H9 (cell line): ENCODE data around the gene NAPA. TPM values are rescaled to one million over a fixed set of nuclear protein-coding genes. Genes with fewer than 3 reads are reported as not detected.

Experiments used
- DNase-seq: peaks from one replicate; pipeline ENCODE4 v3.0.0-alpha.2; 2017
- H2AFZ ChIP-seq: one replicate; pipeline ENCODE4 v1.6.1; 2013; ENCODE audit warnings: mild to moderate bottlenecking, low read length, control low read depth, moderate library complexity
- H2AK5ac ChIP-seq: 2 replicates; pipeline ENCODE4 v1.6.1; 2013; ENCODE audit warnings: low read length, control low read depth, mixed read lengths; ENCODE audit not compliant: insufficient read length
- H2BK120ac ChIP-seq: one replicate; pipeline ENCODE4 v1.6.1; 2013; ENCODE audit warnings: low read depth, mild to moderate bottlenecking, low read length, control low read depth, inconsistent platforms; ENCODE audit not compliant: poor library complexity, severe bottlenecking
- H2BK12ac ChIP-seq: 2 replicates; pipeline ENCODE4 v1.6.1; 2013; ENCODE audit warnings: low read length, control low read depth, mixed read lengths, low read depth; ENCODE audit not compliant: insufficient read length
- H2BK15ac ChIP-seq: 2 replicates; pipeline ENCODE4 v1.6.1; 2013; ENCODE audit warnings: low read depth, low read length, control low read depth
- H2BK20ac ChIP-seq: one replicate; pipeline ENCODE4 v1.6.1; 2013; ENCODE audit warnings: low read depth, mild to moderate bottlenecking, low read length, control low read depth, inconsistent platforms; ENCODE audit not compliant: poor library complexity, severe bottlenecking
- H2BK5ac ChIP-seq: 2 replicates; pipeline ENCODE4 v1.6.1; 2013; ENCODE audit warnings: low read length, control low read depth, mixed read lengths; ENCODE audit not compliant: insufficient read length
- H3K14ac ChIP-seq: 2 replicates; pipeline ENCODE4 v1.6.1; 2013; ENCODE audit warnings: low read length, control low read depth; ENCODE audit not compliant: insufficient read depth
- H3K18ac ChIP-seq: 2 replicates; pipeline ENCODE4 v1.6.1; 2013; ENCODE audit warnings: low read depth, mild to moderate bottlenecking, mixed read lengths, low read length, control low read depth; ENCODE audit not compliant: insufficient read length
- H3K23ac ChIP-seq: 2 replicates; pipeline ENCODE4 v1.6.1; 2013; ENCODE audit warnings: low read length, control low read depth, mixed read lengths, low read depth; ENCODE audit not compliant: insufficient read length
- H3K23me2 ChIP-seq: 2 replicates; pipeline ENCODE4 v1.6.1; 2013; ENCODE audit warnings: low read depth, mild to moderate bottlenecking, mixed read lengths, low read length, control low read depth; ENCODE audit not compliant: insufficient read length, poor library complexity, severe bottlenecking
- H3K27ac ChIP-seq: 2 replicates; pipeline ENCODE4 v1.5.1; 2013; ENCODE audit warnings: low read length, control low read depth, mixed read lengths, low read depth; ENCODE audit not compliant: insufficient read length
- H3K27me3 ChIP-seq: 2 replicates; pipeline ENCODE4 v1.6.1; 2013; ENCODE audit warnings: low read length, control low read depth, inconsistent platforms; ENCODE audit not compliant: insufficient read depth
- H3K4ac ChIP-seq: 2 replicates; pipeline ENCODE4 v1.6.1; 2013; ENCODE audit warnings: low read depth, mild to moderate bottlenecking, control low read depth, inconsistent platforms, low read length, moderate library complexity
- H3K4me1 ChIP-seq: 2 replicates; pipeline ENCODE4 v1.6.1; 2013; ENCODE audit warnings: low read length, control low read depth, inconsistent platforms; ENCODE audit not compliant: insufficient read depth
- H3K4me2 ChIP-seq: 2 replicates; pipeline ENCODE4 v1.6.1; 2013; ENCODE audit warnings: low read length, control low read depth, mixed read lengths; ENCODE audit not compliant: insufficient read length, insufficient read depth
- H3K56ac ChIP-seq: 2 replicates; pipeline ENCODE4 v1.6.1; 2013; ENCODE audit warnings: low read depth, mild to moderate bottlenecking, mixed read lengths, low read length, control low read depth; ENCODE audit not compliant: insufficient read length
- H3K79me1 ChIP-seq: 2 replicates; pipeline ENCODE4 v1.6.1; 2013; ENCODE audit warnings: low read depth, mild to moderate bottlenecking, moderate library complexity, low read length, control low read depth, inconsistent platforms; ENCODE audit not compliant: insufficient read depth, poor library complexity, severe bottlenecking
- H3K79me2 ChIP-seq: 2 replicates; pipeline ENCODE4 v1.6.1; 2013; ENCODE audit warnings: low read length, control low read depth, inconsistent platforms; ENCODE audit not compliant: insufficient read depth
- H3K9ac ChIP-seq: 2 replicates; pipeline ENCODE4 v1.6.1; 2013; ENCODE audit warnings: low read length, control low read depth, mixed read lengths; ENCODE audit not compliant: insufficient read length; ENCODE audit errors: extremely low read depth
- H3K9me3 ChIP-seq: one replicate; pipeline ENCODE4 v1.6.1; 2013; ENCODE audit warnings: low read depth, low read length, inconsistent platforms; ENCODE audit not compliant: control insufficient read depth
- H3T11ph ChIP-seq: one replicate; pipeline ENCODE4 v1.6.1; 2013; ENCODE audit warnings: mild to moderate bottlenecking, low read length, control low read depth, inconsistent platforms
- H4K20me1 ChIP-seq: one replicate; pipeline ENCODE4 v1.6.1; 2013; ENCODE audit not compliant: control insufficient read depth, insufficient read length, insufficient read depth
- H4K5ac ChIP-seq: 2 replicates; pipeline ENCODE4 v1.6.1; 2013; ENCODE audit warnings: low read depth, mild to moderate bottlenecking, mixed read lengths, low read length, control low read depth; ENCODE audit not compliant: insufficient read length
- H4K8ac ChIP-seq: replicated peaks from 2 replicates; pipeline ENCODE4 v1.6.1; 2013; ENCODE audit warnings: low read length, control low read depth, mixed read lengths, low read depth; ENCODE audit not compliant: insufficient read length
- H4K91ac ChIP-seq: 2 replicates; pipeline ENCODE4 v1.6.1; 2013; ENCODE audit warnings: low read depth, mild to moderate bottlenecking, moderate library complexity, mixed read lengths, low read length, control low read depth; ENCODE audit not compliant: insufficient read length
- H3K27ac Mint-ChIP-seq, 3 experiments: 2 replicates in 2 of 3; 3 replicates in 1 of 3; pipeline ENCODE4 v1.8.0; 2020 to 2021; ENCODE audit warnings: mixed read lengths in 3 of 3, mild to moderate bottlenecking in 1 of 3, moderate library complexity in 1 of 3
- H3K27me3 Mint-ChIP-seq: 2 replicates; pipeline ENCODE4 v1.8.0; 2021; ENCODE audit warnings: low read depth, mild to moderate bottlenecking, moderate library complexity, mixed read lengths
- H3K36me3 Mint-ChIP-seq, 3 experiments: 2 replicates in 2 of 3; 3 replicates in 1 of 3; pipeline ENCODE4 v1.8.0; 2020 to 2021; ENCODE audit warnings: low read depth in 3 of 3, mixed read lengths in 3 of 3; ENCODE audit not compliant: insufficient read depth in 1 of 3
- H3K4me1 Mint-ChIP-seq, 2 experiments: 2 replicates each; pipeline ENCODE4 v1.8.0; 2020; ENCODE audit warnings: mixed read lengths in 2 of 2
- H3K4me3 Mint-ChIP-seq, 2 experiments: 2 replicates in 1 of 2; 3 replicates in 1 of 2; pipeline ENCODE4 v1.8.0; 2020 to 2021; ENCODE audit warnings: mild to moderate bottlenecking in 2 of 2, mixed read lengths in 2 of 2, moderate library complexity in 1 of 2
- H3K9me3 Mint-ChIP-seq, 2 experiments: 2 replicates in 1 of 2; 3 replicates in 1 of 2; pipeline ENCODE4 v1.8.0; 2020; ENCODE audit warnings: mild to moderate bottlenecking in 2 of 2, mixed read lengths in 2 of 2, moderate library complexity in 1 of 2
- WGBS: extraction: QIAGEN DNeasy Blood & Tissue Kit; methylation state at CpG from one replicate; pipeline ENCODE4 v1.1.7; 2013; ENCODE audit warnings: missing lambda C conversion rate, low lambda C conversion rate, mixed read lengths; ENCODE audit not compliant: insufficient read length; ENCODE audit errors: extremely low coverage; 5-methylcytosine and 5-hydroxymethylcytosine counted together
- total RNA-seq: library from RNA; stranded (reverse); gene quantifications from 2 replicates; pipeline ENCODE4 v1.2.1, GENCODE V29; 2021
- TF ChIP-seq, protein P1 (sequence below): fragments of 200-600 bp; sonication (generic); conservative IDR thresholded peaks from 3 replicates; pipeline ENCODE4 v1.8.0; 2021; ENCODE audit warnings: antibody characterized with exemption, mild to moderate bottlenecking

Gene NAPA
- total RNA-seq, 1 experiment from 2014 or later, result 62.8 TPM

DNA sequence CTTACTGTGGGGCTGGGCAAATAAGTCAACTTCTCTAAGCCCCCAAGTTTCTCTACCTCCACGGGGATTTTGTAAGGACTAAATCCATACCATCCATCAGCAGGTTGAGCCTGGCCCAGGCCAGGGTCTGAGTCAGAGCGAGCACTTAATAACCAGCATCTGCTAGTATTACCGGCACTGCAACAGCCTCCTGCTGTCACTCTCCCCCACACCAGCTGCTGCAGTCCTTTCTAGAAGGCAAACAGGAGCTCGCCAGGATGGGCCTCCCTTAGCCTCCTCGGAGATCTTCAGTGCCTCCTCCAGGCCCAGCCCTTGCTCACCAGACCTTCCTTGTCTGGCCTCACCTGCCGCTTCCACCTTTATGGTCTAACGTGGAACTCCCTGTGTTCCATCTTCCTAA, 3.2 kb downstream of the NAPA start:
- TF ChIP-seq, protein P1, sequence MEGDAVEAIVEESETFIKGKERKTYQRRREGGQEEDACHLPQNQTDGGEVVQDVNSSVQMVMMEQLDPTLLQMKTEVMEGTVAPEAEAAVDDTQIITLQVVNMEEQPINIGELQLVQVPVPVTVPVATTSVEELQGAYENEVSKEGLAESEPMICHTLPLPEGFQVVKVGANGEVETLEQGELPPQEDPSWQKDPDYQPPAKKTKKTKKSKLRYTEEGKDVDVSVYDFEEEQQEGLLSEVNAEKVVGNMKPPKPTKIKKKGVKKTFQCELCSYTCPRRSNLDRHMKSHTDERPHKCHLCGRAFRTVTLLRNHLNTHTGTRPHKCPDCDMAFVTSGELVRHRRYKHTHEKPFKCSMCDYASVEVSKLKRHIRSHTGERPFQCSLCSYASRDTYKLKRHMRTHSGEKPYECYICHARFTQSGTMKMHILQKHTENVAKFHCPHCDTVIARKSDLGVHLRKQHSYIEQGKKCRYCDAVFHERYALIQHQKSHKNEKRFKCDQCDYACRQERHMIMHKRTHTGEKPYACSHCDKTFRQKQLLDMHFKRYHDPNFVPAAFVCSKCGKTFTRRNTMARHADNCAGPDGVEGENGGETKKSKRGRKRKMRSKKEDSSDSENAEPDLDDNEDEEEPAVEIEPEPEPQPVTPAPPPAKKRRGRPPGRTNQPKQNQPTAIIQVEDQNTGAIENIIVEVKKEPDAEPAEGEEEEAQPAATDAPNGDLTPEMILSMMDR, result no peak
- Histone ChIP-seq H3K4ac (no peak overlapping the region), H2BK5ac (no peak overlapping the region), H4K91ac (no peak overlapping the region), H2BK120ac (no peak overlapping the region), H3K14ac (no peak overlapping the region), H3K27me3 (no peaks in the 10 kb centered on the region), H4K5ac (no peak overlapping the region), H3K79me2 (peaks cover 10% of the 10 kb centered on the region; the same call in 1 of the 2 replicates), H2BK15ac (no peak overlapping the region), H4K8ac (no peak overlapping the region), H3K23ac (no peak overlapping the region), H3K27ac (no peak overlapping the region), H3K9ac (no peak overlapping the region), H2AK5ac (no peak overlapping the region), H3K56ac (no peak overlapping the region), H3K79me1 (peaks cover 14% of the 10 kb centered on the region), H3K9me3 (no peaks in the 10 kb centered on the region), H3K18ac (no peak overlapping the region), H3K4me2 (no peak overlapping the region), H3K23me2 (peaks cover 7% of the 10 kb centered on the region), H2BK20ac (no peak overlapping the region), H3T11ph (no peak overlapping the region), H3K4me1 (no peaks in the 10 kb centered on the region), H2AFZ (no peak overlapping the region), H2BK12ac (no peak overlapping the region), H4K20me1 (no peaks in the 10 kb centered on the region)
- WGBS, result no CpG with 5 or more reads among the region's 7 CpGs
- H3K4me1 Mint-ChIP-seq, result peaks cover 23 to 38% of the 10 kb centered on the region in 2 experiments
- no peaks in the 10 kb centered on the region for H3K9me3 Mint-ChIP-seq
- peak overlapping the region in 1 of 2 experiments; percentile 13; a peak in 1 of 5 replicates for H3K4me3 Mint-ChIP-seq
- H3K36me3 Mint-ChIP-seq, result peaks cover 0 to 4% (median 0%) of the 10 kb centered on the region in 3 experiments; a peak in 1 of 7 replicates
- no peak for DNase-seq
- no peaks in the 10 kb centered on the region for H3K27me3 Mint-ChIP-seq
- peak overlapping the region in 2 of 3 experiments; percentile 62 to 90; a peak in 3 of 7 replicates for H3K27ac Mint-ChIP-seq
